ENCODE data around the gene DPPA2.

DNA sequence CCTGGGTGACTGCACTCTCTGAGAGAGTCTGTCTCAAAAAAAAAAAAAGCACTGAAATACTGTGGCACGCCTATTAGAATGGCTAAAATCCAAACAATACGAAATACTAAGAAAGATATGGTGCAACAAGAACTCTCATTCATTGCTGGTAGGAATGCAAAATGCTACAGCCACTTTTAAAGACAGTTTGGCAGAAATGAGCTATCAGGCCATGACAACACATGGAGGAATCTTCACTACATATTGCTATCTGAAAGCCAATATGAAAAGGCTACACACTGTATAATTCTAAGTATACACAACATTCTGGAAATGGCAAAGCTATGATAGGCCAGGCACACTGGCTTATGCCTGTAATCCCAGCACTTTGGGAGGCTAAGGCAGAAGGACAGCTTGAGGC, 18.8 kb downstream of the DPPA2 start:
- TF ChIP-seq CTCF (IDR thresholded peaks at IDR 0.05): no peak
- no peak for TF ChIP-seq POLR2A (IDR thresholded peaks at IDR 0.05)

All from body of pancreas (tissue), 4 donors.